ENCODE measurements around the gene OR2B3. TPM values are rescaled to one million over a fixed set of nuclear protein-coding genes. Genes with fewer than 3 reads are reported as not detected.

The OR2B3 gene
- total RNA-seq, 1 experiment from 2014 or later, result not detected

DNA sequence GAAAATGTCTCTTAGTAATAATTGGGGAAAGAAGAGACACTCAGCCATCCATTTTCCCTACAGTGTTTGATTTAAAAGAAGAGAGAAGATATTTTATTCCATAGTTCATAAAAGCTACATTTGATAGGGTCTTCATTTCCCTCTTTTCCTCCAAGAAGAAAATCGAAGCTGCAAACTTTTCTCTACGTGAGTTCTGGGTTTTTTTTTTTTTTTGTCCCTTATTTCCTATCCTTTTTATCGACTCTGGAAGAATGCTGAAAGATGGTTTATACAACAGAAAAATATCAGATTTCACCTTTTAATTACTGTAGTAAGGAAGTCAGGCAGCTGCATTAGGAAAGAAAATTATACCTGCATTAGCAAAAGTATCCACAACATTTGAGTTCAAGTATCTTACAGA lies 12.1 kb upstream of the OR2B3 start, which contains the start of gene OR2J1 (continued):
- TF ChIP-seq ATF3 (IDR thresholded peaks at IDR 0.05), result no peak
- no peak for TF ChIP-seq POLR2AphosphoS5 (IDR thresholded peaks at IDR 0.05; ENCODE audit: low read depth, low read length)
- TF ChIP-seq SRF (IDR thresholded peaks at IDR 0.05; ENCODE audit: low read depth), result no peak
- TF ChIP-seq CBX3 (IDR thresholded peaks at IDR 0.05; ENCODE audit: low read depth), result no peak
- no peak for TF ChIP-seq EZH2 (IDR thresholded peaks at IDR 0.05)
- TF ChIP-seq, protein P1, sequence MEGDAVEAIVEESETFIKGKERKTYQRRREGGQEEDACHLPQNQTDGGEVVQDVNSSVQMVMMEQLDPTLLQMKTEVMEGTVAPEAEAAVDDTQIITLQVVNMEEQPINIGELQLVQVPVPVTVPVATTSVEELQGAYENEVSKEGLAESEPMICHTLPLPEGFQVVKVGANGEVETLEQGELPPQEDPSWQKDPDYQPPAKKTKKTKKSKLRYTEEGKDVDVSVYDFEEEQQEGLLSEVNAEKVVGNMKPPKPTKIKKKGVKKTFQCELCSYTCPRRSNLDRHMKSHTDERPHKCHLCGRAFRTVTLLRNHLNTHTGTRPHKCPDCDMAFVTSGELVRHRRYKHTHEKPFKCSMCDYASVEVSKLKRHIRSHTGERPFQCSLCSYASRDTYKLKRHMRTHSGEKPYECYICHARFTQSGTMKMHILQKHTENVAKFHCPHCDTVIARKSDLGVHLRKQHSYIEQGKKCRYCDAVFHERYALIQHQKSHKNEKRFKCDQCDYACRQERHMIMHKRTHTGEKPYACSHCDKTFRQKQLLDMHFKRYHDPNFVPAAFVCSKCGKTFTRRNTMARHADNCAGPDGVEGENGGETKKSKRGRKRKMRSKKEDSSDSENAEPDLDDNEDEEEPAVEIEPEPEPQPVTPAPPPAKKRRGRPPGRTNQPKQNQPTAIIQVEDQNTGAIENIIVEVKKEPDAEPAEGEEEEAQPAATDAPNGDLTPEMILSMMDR (IDR thresholded peaks at IDR 0.05 in 2 of 3, conservative IDR thresholded peaks at IDR 0.05 in 1 of 3; ENCODE audit: borderline replicate concordance in 1 of 3, insufficient read depth in 1 of 3, low read depth in 2 of 3, low read length in 2 of 3), result no peak

- ChIA-PET POLR2A (no interaction called here), RAD21 (ENCODE audit: low non-redundant PET in 1 of 2, low total read pairs in 2 of 2, uncharacterized antibody in 2 of 2, unreplicated experiment in 2 of 2) (no interaction called here), CTCF (no interaction called here)
- TF ChIP-seq REST (IDR thresholded peaks at IDR 0.05; ENCODE audit: low read depth) (no peak), SP1 (IDR thresholded peaks at IDR 0.05; ENCODE audit: low read depth) (no peak), ZFX (IDR thresholded peaks at IDR 0.05) (no peak), ELF1 (IDR thresholded peaks at IDR 0.05; ENCODE audit: borderline replicate concordance, low read depth) (no peak), CEBPB (IDR thresholded peaks at IDR 0.05; ENCODE audit: low read depth) (no peak), POLR2A (IDR thresholded peaks at IDR 0.05; ENCODE audit: borderline replicate concordance, extremely low read depth, insufficient read depth, insufficient read length) (no peak), SIN3A (IDR thresholded peaks at IDR 0.05; ENCODE audit: low read depth) (no peak), RAD21 (IDR thresholded peaks at IDR 0.05; ENCODE audit: low read depth) (no peak), EZH2 (IDR thresholded peaks at IDR 0.05) (no peak), MAX (IDR thresholded peaks at IDR 0.05) (no peak), POLR2AphosphoS5 (IDR thresholded peaks at IDR 0.05; ENCODE audit: low read depth, low read length) (no peak), ZNF274 (IDR thresholded peaks at IDR 0.05; ENCODE audit: low read depth, low read length) (no peak)
- TF ChIP-seq, protein P1 (IDR thresholded peaks at IDR 0.05 in 2 of 3, conservative IDR thresholded peaks at IDR 0.05 in 1 of 3; ENCODE audit: borderline replicate concordance in 1 of 3, insufficient read depth in 1 of 3, low read depth in 2 of 3, low read length in 2 of 3), result no peak
- BruUV-seq (replicated peaks), result no TSS peak
- H3K27me3 ChIP-seq (ENCODE audit: insufficient read depth, low read length), result no peaks in the 10 kb centered on the region
- no peak overlapping the region for H2AFZ ChIP-seq (ENCODE audit: low read depth, low read length, poor library complexity, severe bottlenecking)
- intact Hi-C loops (cut with micrococcal nuclease), result no loop called here
- DNase-seq (ENCODE audit: low read depth, low spot score) (no peak), ATAC-seq (no peak)
- no peaks in the 10 kb centered on the region for H3K36me3 ChIP-seq (ENCODE audit: control insufficient read depth in 1 of 2, insufficient read depth in 2 of 2, low read length in 2 of 2)
- no peak overlapping the region for H3K9ac ChIP-seq (ENCODE audit: low read length)
- H3K79me2 ChIP-seq (ENCODE audit: insufficient read depth, low read length), result no peaks in the 10 kb centered on the region
- H3K27ac ChIP-seq (ENCODE audit: low read depth, low read length), result no peak overlapping the region
- no peaks in the 10 kb centered on the region for H3K9me3 ChIP-seq (ENCODE audit: control insufficient read depth in 1 of 2, insufficient read depth in 1 of 2, low read depth in 1 of 2, low read length in 2 of 2)
- no peak overlapping the region for H3K4me2 ChIP-seq (ENCODE audit: low read length)
- H3K4me1 ChIP-seq (ENCODE audit: control insufficient read depth in 1 of 2, insufficient read depth in 2 of 2, low read length in 2 of 2), result no peaks in the 10 kb centered on the region
- no peaks in the 10 kb centered on the region for H3K9me2 ChIP-seq (ENCODE audit: insufficient read depth)
- H4K20me1 ChIP-seq (ENCODE audit: insufficient read depth), result no peaks in the 10 kb centered on the region
- H3K4me3 ChIP-seq (replicated peaks in 1 of 2; ENCODE audit: low read depth in 1 of 2, low read length in 2 of 2), result no peak overlapping the region
Measured at GRCh38 chr6:29097803-29098202, 10.7 kb upstream of the OR2B3 start.

Measured in HCT116 (cell line).